Measurements from ENCODE around the gene AKAP6. TPM values are rescaled to one million over a fixed set of nuclear protein-coding genes. Genes with fewer than 3 reads are reported as not detected.

Gene AKAP6
- total and polyA plus RNA-seq, 4 donors, result 0.42 to 3.2 (median 1.7) TPM

DNA sequence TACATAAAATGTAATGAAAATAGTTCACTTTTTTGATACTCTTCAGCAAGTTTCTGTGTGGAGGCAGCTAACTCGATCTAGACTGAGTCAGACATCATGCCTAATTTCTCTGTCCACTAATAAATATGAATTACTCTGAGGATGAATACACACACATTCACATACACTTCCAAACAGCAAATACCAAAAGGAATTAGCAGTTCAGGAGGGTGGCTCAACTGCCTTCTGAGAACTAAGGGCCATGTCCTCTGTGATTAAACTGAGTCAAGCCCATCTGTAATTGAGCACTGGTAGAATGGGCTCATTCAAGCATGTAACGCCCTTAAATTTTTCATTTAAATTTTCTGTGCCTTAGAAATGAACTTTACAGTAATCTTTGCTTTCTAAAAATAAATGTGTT lies 242.5 kb downstream of the AKAP6 start (continued):
- TF ChIP-seq, protein P1, sequence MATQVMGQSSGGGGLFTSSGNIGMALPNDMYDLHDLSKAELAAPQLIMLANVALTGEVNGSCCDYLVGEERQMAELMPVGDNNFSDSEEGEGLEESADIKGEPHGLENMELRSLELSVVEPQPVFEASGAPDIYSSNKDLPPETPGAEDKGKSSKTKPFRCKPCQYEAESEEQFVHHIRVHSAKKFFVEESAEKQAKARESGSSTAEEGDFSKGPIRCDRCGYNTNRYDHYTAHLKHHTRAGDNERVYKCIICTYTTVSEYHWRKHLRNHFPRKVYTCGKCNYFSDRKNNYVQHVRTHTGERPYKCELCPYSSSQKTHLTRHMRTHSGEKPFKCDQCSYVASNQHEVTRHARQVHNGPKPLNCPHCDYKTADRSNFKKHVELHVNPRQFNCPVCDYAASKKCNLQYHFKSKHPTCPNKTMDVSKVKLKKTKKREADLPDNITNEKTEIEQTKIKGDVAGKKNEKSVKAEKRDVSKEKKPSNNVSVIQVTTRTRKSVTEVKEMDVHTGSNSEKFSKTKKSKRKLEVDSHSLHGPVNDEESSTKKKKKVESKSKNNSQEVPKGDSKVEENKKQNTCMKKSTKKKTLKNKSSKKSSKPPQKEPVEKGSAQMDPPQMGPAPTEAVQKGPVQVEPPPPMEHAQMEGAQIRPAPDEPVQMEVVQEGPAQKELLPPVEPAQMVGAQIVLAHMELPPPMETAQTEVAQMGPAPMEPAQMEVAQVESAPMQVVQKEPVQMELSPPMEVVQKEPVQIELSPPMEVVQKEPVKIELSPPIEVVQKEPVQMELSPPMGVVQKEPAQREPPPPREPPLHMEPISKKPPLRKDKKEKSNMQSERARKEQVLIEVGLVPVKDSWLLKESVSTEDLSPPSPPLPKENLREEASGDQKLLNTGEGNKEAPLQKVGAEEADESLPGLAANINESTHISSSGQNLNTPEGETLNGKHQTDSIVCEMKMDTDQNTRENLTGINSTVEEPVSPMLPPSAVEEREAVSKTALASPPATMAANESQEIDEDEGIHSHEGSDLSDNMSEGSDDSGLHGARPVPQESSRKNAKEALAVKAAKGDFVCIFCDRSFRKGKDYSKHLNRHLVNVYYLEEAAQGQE (IDR thresholded peaks at IDR 0.05), result no peak
- no peak for TF ChIP-seq EGR1 (IDR thresholded peaks at IDR 0.05; ENCODE audit: low read depth in 2 of 2)
- TF ChIP-seq, protein P2, sequence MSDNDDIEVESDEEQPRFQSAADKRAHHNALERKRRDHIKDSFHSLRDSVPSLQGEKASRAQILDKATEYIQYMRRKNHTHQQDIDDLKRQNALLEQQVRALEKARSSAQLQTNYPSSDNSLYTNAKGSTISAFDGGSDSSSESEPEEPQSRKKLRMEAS (IDR thresholded peaks at IDR 0.05), result no peak
- TF ChIP-seq FOXA2 (IDR thresholded peaks at IDR 0.05), result no peak

DNA sequence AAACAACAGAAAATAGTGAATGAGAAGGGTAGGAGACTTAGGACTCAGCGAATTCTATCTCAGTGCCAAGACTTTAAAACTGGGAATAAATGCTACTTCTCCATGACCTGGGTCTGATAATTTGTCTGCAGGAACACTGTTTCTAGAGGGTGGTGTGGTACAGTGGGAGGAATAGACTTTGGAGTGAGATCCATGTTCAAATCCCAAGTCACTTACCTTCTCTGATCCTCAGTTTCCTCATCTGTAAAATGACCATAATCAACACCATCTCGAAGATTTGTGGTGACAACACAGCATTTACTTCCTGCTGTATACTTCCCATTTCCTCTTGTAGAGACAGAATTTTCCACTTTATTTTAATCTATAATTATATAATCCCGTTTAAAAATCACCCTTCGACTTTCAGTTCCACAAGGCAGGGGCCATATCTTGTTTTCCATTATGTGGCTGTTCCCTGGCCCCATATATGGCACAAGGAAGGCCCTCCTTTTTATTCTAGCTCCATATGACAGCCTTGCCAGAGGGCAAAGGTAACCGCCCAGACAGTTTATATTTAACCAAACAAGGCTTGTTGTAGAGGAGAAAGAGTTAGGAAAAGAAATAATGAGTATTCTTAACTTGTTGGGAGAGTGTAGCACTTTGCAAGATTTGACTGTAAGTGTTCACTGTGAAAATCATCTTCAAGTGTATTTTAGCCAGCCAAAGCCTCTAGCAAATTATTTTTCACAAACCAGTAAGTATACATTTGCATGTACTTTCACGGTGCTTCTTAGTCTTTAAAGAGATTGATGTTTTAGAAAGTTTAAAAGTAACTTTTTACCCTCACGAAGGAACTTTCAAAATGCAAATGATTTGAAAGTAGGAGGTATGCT lies 243.1 kb downstream of the AKAP6 start:
- Histone ChIP-seq H3K9me3 (ENCODE audit: control insufficient read depth in 4 of 4, low read length in 3 of 4) (no peaks in the 10 kb centered on the region), H3K4me1 (ENCODE audit: control insufficient read depth in 4 of 4, insufficient read depth in 4 of 4, low read length in 3 of 4) (peaks cover 1 to 48% (median 36%) of the 10 kb centered on the region in 4 donors), H3K36me3 (ENCODE audit: control insufficient read depth in 4 of 4, insufficient read depth in 3 of 4, low read depth in 1 of 4, low read length in 3 of 4) (no peaks in the 10 kb centered on the region), H3K4me3 (ENCODE audit: low read depth in 1 of 3, low read length in 3 of 3) (peak overlapping the region in 2 of 3 donors; percentile 45 to 47), H3K9ac (ENCODE audit: low read depth in 1 of 2, low read length in 2 of 2) (peak overlapping the region in 1 of 2 donors; percentile 28), H3K27ac (ENCODE audit: low read depth in 1 of 2, low read length in 2 of 2) (peak overlapping the region; percentile 25 to 34), H3K27me3 (ENCODE audit: control insufficient read depth in 4 of 4, insufficient read depth in 4 of 4, low read length in 3 of 4) (no peaks in the 10 kb centered on the region)
- WGBS, result 36% methylated on average over 7 of the region's 7 CpGs
- TF ChIP-seq YY1 (IDR thresholded peaks at IDR 0.05) (peak; percentile 91), NR2F2 (IDR thresholded peaks at IDR 0.05) (no peak), TAF1 (conservative IDR thresholded peaks at IDR 0.05) (no peak), RXRA (IDR thresholded peaks at IDR 0.05) (peak; percentile 49 to 51), EGR1 (IDR thresholded peaks at IDR 0.05; ENCODE audit: low read depth in 2 of 2) (no peak), HNF4A (conservative IDR thresholded peaks at IDR 0.05) (peak; percentile 66 to 70), GABPA (IDR thresholded peaks at IDR 0.05 in 1 of 2, conservative IDR thresholded peaks at IDR 0.05 in 1 of 2) (no peak), FOXA2 (IDR thresholded peaks at IDR 0.05) (no peak), SP1 (IDR thresholded peaks at IDR 0.05) (peak; percentile 83), RAD21 (IDR thresholded peaks at IDR 0.05) (no peak), HNF4G (IDR thresholded peaks at IDR 0.05) (no peak), JUND (IDR thresholded peaks at IDR 0.05) (peak in 1 of 2 donors; percentile 36), FOXA1 (IDR thresholded peaks at IDR 0.05) (no peak)
- TF ChIP-seq, protein P3, sequence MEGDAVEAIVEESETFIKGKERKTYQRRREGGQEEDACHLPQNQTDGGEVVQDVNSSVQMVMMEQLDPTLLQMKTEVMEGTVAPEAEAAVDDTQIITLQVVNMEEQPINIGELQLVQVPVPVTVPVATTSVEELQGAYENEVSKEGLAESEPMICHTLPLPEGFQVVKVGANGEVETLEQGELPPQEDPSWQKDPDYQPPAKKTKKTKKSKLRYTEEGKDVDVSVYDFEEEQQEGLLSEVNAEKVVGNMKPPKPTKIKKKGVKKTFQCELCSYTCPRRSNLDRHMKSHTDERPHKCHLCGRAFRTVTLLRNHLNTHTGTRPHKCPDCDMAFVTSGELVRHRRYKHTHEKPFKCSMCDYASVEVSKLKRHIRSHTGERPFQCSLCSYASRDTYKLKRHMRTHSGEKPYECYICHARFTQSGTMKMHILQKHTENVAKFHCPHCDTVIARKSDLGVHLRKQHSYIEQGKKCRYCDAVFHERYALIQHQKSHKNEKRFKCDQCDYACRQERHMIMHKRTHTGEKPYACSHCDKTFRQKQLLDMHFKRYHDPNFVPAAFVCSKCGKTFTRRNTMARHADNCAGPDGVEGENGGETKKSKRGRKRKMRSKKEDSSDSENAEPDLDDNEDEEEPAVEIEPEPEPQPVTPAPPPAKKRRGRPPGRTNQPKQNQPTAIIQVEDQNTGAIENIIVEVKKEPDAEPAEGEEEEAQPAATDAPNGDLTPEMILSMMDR (IDR thresholded peaks at IDR 0.05; ENCODE audit: low read depth, low read length, missing input control), result no peak
- TF ChIP-seq, protein P2 (IDR thresholded peaks at IDR 0.05), result peak; percentile 31
- TF ChIP-seq, protein P4, sequence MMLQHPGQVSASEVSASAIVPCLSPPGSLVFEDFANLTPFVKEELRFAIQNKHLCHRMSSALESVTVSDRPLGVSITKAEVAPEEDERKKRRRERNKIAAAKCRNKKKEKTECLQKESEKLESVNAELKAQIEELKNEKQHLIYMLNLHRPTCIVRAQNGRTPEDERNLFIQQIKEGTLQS (IDR thresholded peaks at IDR 0.05), result no peak
- TF ChIP-seq, protein P5, sequence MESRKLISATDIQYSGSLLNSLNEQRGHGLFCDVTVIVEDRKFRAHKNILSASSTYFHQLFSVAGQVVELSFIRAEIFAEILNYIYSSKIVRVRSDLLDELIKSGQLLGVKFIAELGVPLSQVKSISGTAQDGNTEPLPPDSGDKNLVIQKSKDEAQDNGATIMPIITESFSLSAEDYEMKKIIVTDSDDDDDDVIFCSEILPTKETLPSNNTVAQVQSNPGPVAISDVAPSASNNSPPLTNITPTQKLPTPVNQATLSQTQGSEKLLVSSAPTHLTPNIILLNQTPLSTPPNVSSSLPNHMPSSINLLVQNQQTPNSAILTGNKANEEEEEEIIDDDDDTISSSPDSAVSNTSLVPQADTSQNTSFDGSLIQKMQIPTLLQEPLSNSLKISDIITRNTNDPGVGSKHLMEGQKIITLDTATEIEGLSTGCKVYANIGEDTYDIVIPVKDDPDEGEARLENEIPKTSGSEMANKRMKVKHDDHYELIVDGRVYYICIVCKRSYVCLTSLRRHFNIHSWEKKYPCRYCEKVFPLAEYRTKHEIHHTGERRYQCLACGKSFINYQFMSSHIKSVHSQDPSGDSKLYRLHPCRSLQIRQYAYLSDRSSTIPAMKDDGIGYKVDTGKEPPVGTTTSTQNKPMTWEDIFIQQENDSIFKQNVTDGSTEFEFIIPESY (IDR thresholded peaks at IDR 0.05), result peak; percentile 31
- TF ChIP-seq, protein P1 (IDR thresholded peaks at IDR 0.05), result peak; percentile 76
- DNase-seq (ENCODE audit: low spot score), result no peak
